B cell (primary cell): Measurements from ENCODE around the gene INTS3.

Experiments used
- CTCF ChIP-seq: fragments of 200-600 bp; IDR thresholded peaks from one replicate; pipeline ENCODE4 v1.8.0; 2022; ENCODE audit warnings: antibody characterized with exemption, mild to moderate bottlenecking
- EZH2 ChIP-seq: IDR thresholded peaks from 2 replicates; pipeline ENCODE4 v1.6.1; 2012; ENCODE audit warnings: borderline replicate concordance, low read depth, mild to moderate bottlenecking, moderate library complexity, low read length; ENCODE audit not compliant: insufficient read depth, poor library complexity, severe bottlenecking

- no peak for TF ChIP-seq CTCF
- no peak for TF ChIP-seq EZH2
These were observed 73.3 kb downstream of the INTS3 start for GRCh38 chr1:153801028-153801625.
